Skeletal muscle satellite cell (primary cell): Measurements from ENCODE around the gene MMAB.

Source experiments
- H3K27me3 ChIP-seq: 2 replicates; pipeline ENCODE4 v1.7.0; 2013; ENCODE audit warnings: low read length; ENCODE audit not compliant: control insufficient read depth, insufficient read depth
- H3K36me3 ChIP-seq: 2 replicates; pipeline ENCODE4 v1.7.0; 2013; ENCODE audit warnings: mild to moderate bottlenecking, control low read depth, low read length; ENCODE audit not compliant: insufficient read depth
- H3K4me1 ChIP-seq: 2 replicates; pipeline ENCODE4 v1.7.0; 2013; ENCODE audit warnings: low read length; ENCODE audit not compliant: control insufficient read depth, insufficient read depth
- H3K4me2 ChIP-seq: 2 replicates; pipeline ENCODE4 v1.7.0; 2013; ENCODE audit warnings: mild to moderate bottlenecking, low read length
- H3K4me3 ChIP-seq: 2 replicates; pipeline ENCODE4 v1.7.0; 2013; ENCODE audit warnings: low read length
- H3K9ac ChIP-seq: 2 replicates; pipeline ENCODE4 v1.7.0; 2013; ENCODE audit warnings: mild to moderate bottlenecking, low read depth, low read length, moderate library complexity
- H3K9me3 ChIP-seq: replicated peaks from 2 replicates; pipeline ENCODE4 v1.7.0; 2013; ENCODE audit warnings: mild to moderate bottlenecking, control low read depth, low read length

MMAB gene

GRCh38 chr12:109518820-109519665, 54.3 kb downstream of the MMAB start:
- no peaks in the 10 kb centered on the region for H3K27me3 ChIP-seq
- H3K9me3 ChIP-seq: no peaks in the 10 kb centered on the region
- H3K9ac ChIP-seq: peak overlapping the region; percentile 49
- peaks cover 61% of the 10 kb centered on the region for H3K36me3 ChIP-seq
- H3K4me3 ChIP-seq: no peak overlapping the region
- H3K4me2 ChIP-seq: peak overlapping the region; percentile 48
- H3K4me1 ChIP-seq: peaks cover 11% of the 10 kb centered on the region

GRCh38 chr12:109517619-109518018, 55.7 kb downstream of the MMAB start:
- H3K4me1 ChIP-seq: peaks cover 11% of the 10 kb centered on the region
- H3K4me2 ChIP-seq: no peak overlapping the region
- H3K27me3 ChIP-seq: no peaks in the 10 kb centered on the region
- H3K9ac ChIP-seq: no peak overlapping the region
- H3K9me3 ChIP-seq: no peaks in the 10 kb centered on the region
- peaks cover 62% of the 10 kb centered on the region for H3K36me3 ChIP-seq
- no peak overlapping the region for H3K4me3 ChIP-seq

- Histone ChIP-seq H3K9me3 (no peaks in the 10 kb centered on the region), H3K36me3 (peaks cover 70% of the 10 kb centered on the region), H3K4me3 (no peak overlapping the region), H3K4me2 (no peak overlapping the region), H3K9ac (no peak overlapping the region), H3K4me1 (peaks cover 2% of the 10 kb centered on the region), H3K27me3 (no peaks in the 10 kb centered on the region)
Measured at GRCh38 chr12:109513977-109514376, 59.3 kb downstream of the MMAB start.

- H3K4me2 ChIP-seq: no peak overlapping the region
Measured at GRCh38 chr12:109513051-109513450, 60.3 kb downstream of the MMAB start.

GRCh38 chr12:109512608-109513007, 60.7 kb downstream of the MMAB start:
- H3K9me3 ChIP-seq: no peaks in the 10 kb centered on the region
- no peaks in the 10 kb centered on the region for H3K27me3 ChIP-seq
- no peak overlapping the region for H3K4me2 ChIP-seq
- no peak overlapping the region for H3K9ac ChIP-seq
- no peaks in the 10 kb centered on the region for H3K4me1 ChIP-seq
- peaks cover 79% of the 10 kb centered on the region for H3K36me3 ChIP-seq
- H3K4me3 ChIP-seq: no peak overlapping the region

More at GRCh38 chr12:109513051-109513450, 60.3 kb downstream of the MMAB start:
- no peaks in the 10 kb centered on the region for H3K4me1 ChIP-seq
- H3K27me3 ChIP-seq: no peaks in the 10 kb centered on the region
- H3K9ac ChIP-seq: no peak overlapping the region
- no peak overlapping the region for H3K4me3 ChIP-seq
- H3K9me3 ChIP-seq: no peaks in the 10 kb centered on the region
- H3K36me3 ChIP-seq: peaks cover 77% of the 10 kb centered on the region

GRCh38 chr12:109510196-109510595, 63.1 kb downstream of the MMAB start:
- Histone ChIP-seq H3K4me2 (no peak overlapping the region), H3K36me3 (peaks cover 79% of the 10 kb centered on the region), H3K9me3 (no peaks in the 10 kb centered on the region), H3K9ac (no peak overlapping the region), H3K4me3 (no peak overlapping the region), H3K4me1 (no peaks in the 10 kb centered on the region), H3K27me3 (no peaks in the 10 kb centered on the region)

- H3K4me1 ChIP-seq: no peaks in the 10 kb centered on the region
- H3K9ac ChIP-seq: no peak overlapping the region
- H3K36me3 ChIP-seq: peaks cover 79% of the 10 kb centered on the region
Measured at GRCh38 chr12:109504068-109504467, 69.2 kb downstream of the MMAB start.

More at GRCh38 chr12:109504068-109504467, 69.2 kb downstream of the MMAB start:
- Histone ChIP-seq H3K4me2 (no peak overlapping the region), H3K9me3 (no peaks in the 10 kb centered on the region), H3K4me3 (no peak overlapping the region), H3K27me3 (no peaks in the 10 kb centered on the region)
